ENCODE measurements around the gene RHOT2.
A peak's percentile ranks its signal among the peaks of the same experiment; 100 is the strongest.

DNA sequence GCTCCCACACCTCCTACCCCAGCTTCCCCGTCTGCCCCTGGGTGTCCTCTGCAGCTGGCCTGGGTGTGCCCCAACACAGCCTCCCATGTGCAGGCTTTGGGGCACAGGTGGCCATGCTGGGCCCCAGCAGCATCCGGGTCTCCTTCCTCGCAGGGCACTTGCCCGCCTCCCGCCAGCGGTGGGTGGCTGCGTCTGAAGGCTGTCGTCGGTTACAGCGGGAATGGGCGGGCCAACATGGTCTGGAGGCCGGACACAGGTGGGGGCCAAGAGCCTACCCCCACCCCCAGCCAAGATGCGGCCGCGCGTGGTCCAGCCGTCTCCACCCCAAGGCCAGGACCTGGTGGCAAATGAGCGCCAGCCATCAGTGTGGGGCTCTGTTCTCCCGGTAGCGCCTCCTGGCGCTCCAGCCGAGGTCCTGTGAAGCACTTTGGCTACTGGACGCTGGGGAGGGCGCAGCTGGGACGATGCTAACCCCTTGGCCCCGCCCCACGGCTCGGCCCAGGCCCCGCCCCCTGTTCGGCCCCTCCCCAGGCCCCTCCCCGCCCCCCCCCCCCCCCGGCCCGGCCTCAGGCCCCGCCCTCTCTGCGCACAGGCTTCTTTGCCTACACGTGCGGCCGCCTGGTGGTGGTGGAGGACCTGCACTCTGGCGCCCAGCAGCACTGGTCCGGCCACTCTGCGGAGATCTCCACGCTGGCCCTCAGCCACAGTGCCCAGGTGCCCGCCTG, 7.3 kb upstream of the RHOT2 start:
- TF ChIP-seq EZH2 (IDR thresholded peaks at IDR 0.05; ENCODE audit: borderline replicate concordance, low read depth, low read length) (no peak), KDM5B (IDR thresholded peaks at IDR 0.05; ENCODE audit: insufficient replicate concordance, low read depth, low read length) (no peak), ETV6 (IDR thresholded peaks at IDR 0.05; ENCODE audit: borderline replicate concordance in 1 of 2, low read depth in 2 of 2, low read length in 1 of 2) (no peak), ETV6 (CRISPR knock-in tag; IDR thresholded peaks at IDR 0.05; ENCODE audit: borderline replicate concordance) (no peak), ZNF274 (IDR thresholded peaks at IDR 0.05; ENCODE audit: borderline replicate concordance, low read depth, low read length) (no peak), POLR2AphosphoS5 (IDR thresholded peaks at IDR 0.05; ENCODE audit: control insufficient read depth, insufficient read depth, low read depth, low read length) (no peak), CCAR2 (IDR thresholded peaks at IDR 0.05; ENCODE audit: low read depth, low read length) (no peak), NCOA1 (IDR thresholded peaks at IDR 0.05; ENCODE audit: low read depth) (no peak), NFRKB (IDR thresholded peaks at IDR 0.05; ENCODE audit: low read depth) (no peak), ZNF146 (CRISPR knock-in tag; IDR thresholded peaks at IDR 0.05; ENCODE audit: unreplicated experiment) (no peak)
- TF ChIP-seq, protein P1, sequence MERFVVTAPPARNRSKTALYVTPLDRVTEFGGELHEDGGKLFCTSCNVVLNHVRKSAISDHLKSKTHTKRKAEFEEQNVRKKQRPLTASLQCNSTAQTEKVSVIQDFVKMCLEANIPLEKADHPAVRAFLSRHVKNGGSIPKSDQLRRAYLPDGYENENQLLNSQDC (CRISPR knock-in tag; IDR thresholded peaks at IDR 0.05): no peak
- TF ChIP-seq, protein P2, sequence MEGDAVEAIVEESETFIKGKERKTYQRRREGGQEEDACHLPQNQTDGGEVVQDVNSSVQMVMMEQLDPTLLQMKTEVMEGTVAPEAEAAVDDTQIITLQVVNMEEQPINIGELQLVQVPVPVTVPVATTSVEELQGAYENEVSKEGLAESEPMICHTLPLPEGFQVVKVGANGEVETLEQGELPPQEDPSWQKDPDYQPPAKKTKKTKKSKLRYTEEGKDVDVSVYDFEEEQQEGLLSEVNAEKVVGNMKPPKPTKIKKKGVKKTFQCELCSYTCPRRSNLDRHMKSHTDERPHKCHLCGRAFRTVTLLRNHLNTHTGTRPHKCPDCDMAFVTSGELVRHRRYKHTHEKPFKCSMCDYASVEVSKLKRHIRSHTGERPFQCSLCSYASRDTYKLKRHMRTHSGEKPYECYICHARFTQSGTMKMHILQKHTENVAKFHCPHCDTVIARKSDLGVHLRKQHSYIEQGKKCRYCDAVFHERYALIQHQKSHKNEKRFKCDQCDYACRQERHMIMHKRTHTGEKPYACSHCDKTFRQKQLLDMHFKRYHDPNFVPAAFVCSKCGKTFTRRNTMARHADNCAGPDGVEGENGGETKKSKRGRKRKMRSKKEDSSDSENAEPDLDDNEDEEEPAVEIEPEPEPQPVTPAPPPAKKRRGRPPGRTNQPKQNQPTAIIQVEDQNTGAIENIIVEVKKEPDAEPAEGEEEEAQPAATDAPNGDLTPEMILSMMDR (IDR thresholded peaks at IDR 0.05 in 2 of 3, conservative IDR thresholded peaks at IDR 0.05 in 1 of 3; ENCODE audit: insufficient read depth in 2 of 3, low read depth in 1 of 3, low read length in 3 of 3): peak; percentile 55 to 92 (median 80)
- TF ChIP-seq, protein P3, sequence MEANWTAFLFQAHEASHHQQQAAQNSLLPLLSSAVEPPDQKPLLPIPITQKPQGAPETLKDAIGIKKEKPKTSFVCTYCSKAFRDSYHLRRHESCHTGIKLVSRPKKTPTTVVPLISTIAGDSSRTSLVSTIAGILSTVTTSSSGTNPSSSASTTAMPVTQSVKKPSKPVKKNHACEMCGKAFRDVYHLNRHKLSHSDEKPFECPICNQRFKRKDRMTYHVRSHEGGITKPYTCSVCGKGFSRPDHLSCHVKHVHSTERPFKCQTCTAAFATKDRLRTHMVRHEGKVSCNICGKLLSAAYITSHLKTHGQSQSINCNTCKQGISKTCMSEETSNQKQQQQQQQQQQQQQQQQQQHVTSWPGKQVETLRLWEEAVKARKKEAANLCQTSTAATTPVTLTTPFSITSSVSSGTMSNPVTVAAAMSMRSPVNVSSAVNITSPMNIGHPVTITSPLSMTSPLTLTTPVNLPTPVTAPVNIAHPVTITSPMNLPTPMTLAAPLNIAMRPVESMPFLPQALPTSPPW (CRISPR knock-in tag; IDR thresholded peaks at IDR 0.05): peak; percentile 99
- TF ChIP-seq, protein P4, sequence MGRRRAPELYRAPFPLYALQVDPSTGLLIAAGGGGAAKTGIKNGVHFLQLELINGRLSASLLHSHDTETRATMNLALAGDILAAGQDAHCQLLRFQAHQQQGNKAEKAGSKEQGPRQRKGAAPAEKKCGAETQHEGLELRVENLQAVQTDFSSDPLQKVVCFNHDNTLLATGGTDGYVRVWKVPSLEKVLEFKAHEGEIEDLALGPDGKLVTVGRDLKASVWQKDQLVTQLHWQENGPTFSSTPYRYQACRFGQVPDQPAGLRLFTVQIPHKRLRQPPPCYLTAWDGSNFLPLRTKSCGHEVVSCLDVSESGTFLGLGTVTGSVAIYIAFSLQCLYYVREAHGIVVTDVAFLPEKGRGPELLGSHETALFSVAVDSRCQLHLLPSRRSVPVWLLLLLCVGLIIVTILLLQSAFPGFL (CRISPR knock-in tag; IDR thresholded peaks at IDR 0.05): no peak
- TF ChIP-seq, protein P5, sequence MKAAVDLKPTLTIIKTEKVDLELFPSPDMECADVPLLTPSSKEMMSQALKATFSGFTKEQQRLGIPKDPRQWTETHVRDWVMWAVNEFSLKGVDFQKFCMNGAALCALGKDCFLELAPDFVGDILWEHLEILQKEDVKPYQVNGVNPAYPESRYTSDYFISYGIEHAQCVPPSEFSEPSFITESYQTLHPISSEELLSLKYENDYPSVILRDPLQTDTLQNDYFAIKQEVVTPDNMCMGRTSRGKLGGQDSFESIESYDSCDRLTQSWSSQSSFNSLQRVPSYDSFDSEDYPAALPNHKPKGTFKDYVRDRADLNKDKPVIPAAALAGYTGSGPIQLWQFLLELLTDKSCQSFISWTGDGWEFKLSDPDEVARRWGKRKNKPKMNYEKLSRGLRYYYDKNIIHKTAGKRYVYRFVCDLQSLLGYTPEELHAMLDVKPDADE (conservative IDR thresholded peaks at IDR 0.05; ENCODE audit: control insufficient read depth, low read depth, low read length): peak; percentile 51; the same call in 1 of the 2 replicates

Data from K562 (cell line).